SK-N-MC (cell line): ENCODE data around the gene PYCR2.
"Not testable (repeated sequence)": the region's sequence is repeated elsewhere in the genome, so short reads cannot be mapped to it uniquely, and the experiment has no call there.

ENCODE experiments used
- DNase-seq: peaks from one replicate; pipeline ENCODE4 v3.0.0-alpha.2; 2011; ENCODE audit warnings: low read depth, low spot score
- H3K27ac ChIP-seq: fragments of 200-600 bp; sonication (generic); 2 replicates; pipeline ENCODE4 v1.5.1; 2016; ENCODE audit warnings: mixed run types
- H3K36me3 ChIP-seq: fragments of 200-600 bp; sonication (generic); 2 replicates; pipeline ENCODE4 v1.6.1; 2017; ENCODE audit warnings: antibody characterized with exemption, low read length, mixed read lengths; ENCODE audit not compliant: insufficient read depth
- H3K4me3 ChIP-seq: fragments of 200-600 bp; sonication (generic); 2 replicates; pipeline ENCODE4 v1.5.1; 2016
- H3K9ac ChIP-seq: fragments of 200-600 bp; sonication (generic); 2 replicates; pipeline ENCODE4 v1.8.0; 2017; ENCODE audit warnings: mixed run types, mixed read lengths; ENCODE audit not compliant: insufficient read length
- H3K9me3 ChIP-seq: fragments of 200-600 bp; sonication (generic); 2 replicates; pipeline ENCODE4 v1.6.1; 2017; ENCODE audit warnings: low read depth, mild to moderate bottlenecking, antibody characterized with exemption, low read length, moderate library complexity, mixed read lengths
- EZH2 ChIP-seq: fragments of 200-600 bp; sonication (generic); IDR thresholded peaks from one replicate; pipeline ENCODE4 v1.6.1; 2017; ENCODE audit warnings: antibody characterized with exemption
- FOXP2 ChIP-seq: optimal IDR thresholded peaks from 2 replicates; pipeline ENCODE3; 2011; ENCODE audit warnings: mild to moderate bottlenecking, moderate library complexity; ENCODE audit not compliant: insufficient read depth; ENCODE audit errors: extremely low read length, control extremely low read depth
- POLR2AphosphoS5 ChIP-seq: IDR thresholded peaks from 2 replicates; pipeline ENCODE4 v1.6.1; 2012; ENCODE audit warnings: mild to moderate bottlenecking, low read depth, low read length, borderline replicate concordance

The PYCR2 gene

GRCh38 chr1:225923692-225924555 is at the start of gene PYCR2:
Gene PYCR2, minus strand, starts transcription at chr1:225924250. Its CDS starts 140 bp downstream, at chr1:225924110.
- TF ChIP-seq EZH2 (no peak), FOXP2 (peak; percentile 73), POLR2AphosphoS5 (peak; percentile 95)

GRCh38 chr1:225973158-225973557 is 49.1 kb upstream of the PYCR2 start:
- DNase-seq = no peak
- H3K9ac ChIP-seq = no peak overlapping the region
- no peak for TF ChIP-seq EZH2
- no peak for TF ChIP-seq FOXP2
- TF ChIP-seq POLR2AphosphoS5 = no peak

More at GRCh38 chr1:225923692-225924555, at the start of gene PYCR2:
- DNase-seq = peak; percentile 52
- Histone ChIP-seq H3K27ac (peak within 1 kb of the TSS; percentile 81), H3K36me3 (peaks cover 14% of the 10 kb centered on the region; the same call in 1 of the 2 replicates), H3K9ac (peak within 1 kb of the TSS; percentile 93), H3K9me3 (no peaks in the 10 kb centered on the region), H3K4me3 (peak within 1 kb of the TSS; percentile 95)

GRCh38 chr1:225972344-225973152 is 48.5 kb upstream of the PYCR2 start:
- DNase-seq = no peak
- no peak overlapping the region for H3K9ac ChIP-seq
- no peak overlapping the region for H3K27ac ChIP-seq
- no peak for TF ChIP-seq POLR2AphosphoS5
- TF ChIP-seq EZH2 = no peak
- TF ChIP-seq FOXP2 = no peak
- H3K9me3 ChIP-seq = no peaks in the 10 kb centered on the region
- H3K36me3 ChIP-seq = no peaks in the 10 kb centered on the region
- no peak overlapping the region for H3K4me3 ChIP-seq

More at GRCh38 chr1:225973158-225973557, 49.1 kb upstream of the PYCR2 start:
- Histone ChIP-seq H3K4me3 (no peak overlapping the region), H3K36me3 (no peaks in the 10 kb centered on the region), H3K27ac (no peak overlapping the region), H3K9me3 (no peaks in the 10 kb centered on the region)

GRCh38 chr1:225970592-225971157 is 46.6 kb upstream of the PYCR2 start:
- H3K9me3 ChIP-seq, H3K36me3 ChIP-seq, H3K4me3 ChIP-seq, H3K27ac ChIP-seq, DNase-seq, H3K9ac ChIP-seq: not testable (repeated sequence)

GRCh38 chr1:225969751-225970150 is 45.7 kb upstream of the PYCR2 start:
- H3K4me3 ChIP-seq, DNase-seq, H3K36me3 ChIP-seq, H3K9ac ChIP-seq, H3K9me3 ChIP-seq, H3K27ac ChIP-seq: not testable (repeated sequence)

GRCh38 chr1:225965231-225965630 is 41.2 kb upstream of the PYCR2 start:
- TF ChIP-seq EZH2 (no peak), POLR2AphosphoS5 (no peak), FOXP2 (no peak)
- no peak overlapping the region for H3K27ac ChIP-seq
- H3K9me3 ChIP-seq = no peaks in the 10 kb centered on the region
- DNase-seq = no peak
- H3K36me3 ChIP-seq = no peaks in the 10 kb centered on the region
- H3K4me3 ChIP-seq = no peak overlapping the region
- H3K9ac ChIP-seq = no peak overlapping the region

GRCh38 chr1:225963735-225964530 is 39.9 kb upstream of the PYCR2 start:
- Histone ChIP-seq H3K4me3 (no peak overlapping the region), H3K27ac (no peak overlapping the region), H3K9ac (no peak overlapping the region), H3K36me3 (no peaks in the 10 kb centered on the region), H3K9me3 (no peaks in the 10 kb centered on the region)
- DNase-seq = no peak
- TF ChIP-seq EZH2 (no peak), FOXP2 (no peak), POLR2AphosphoS5 (no peak)
